ENCODE measurements around the gene CXCR4.

The CXCR4 gene

DNA sequence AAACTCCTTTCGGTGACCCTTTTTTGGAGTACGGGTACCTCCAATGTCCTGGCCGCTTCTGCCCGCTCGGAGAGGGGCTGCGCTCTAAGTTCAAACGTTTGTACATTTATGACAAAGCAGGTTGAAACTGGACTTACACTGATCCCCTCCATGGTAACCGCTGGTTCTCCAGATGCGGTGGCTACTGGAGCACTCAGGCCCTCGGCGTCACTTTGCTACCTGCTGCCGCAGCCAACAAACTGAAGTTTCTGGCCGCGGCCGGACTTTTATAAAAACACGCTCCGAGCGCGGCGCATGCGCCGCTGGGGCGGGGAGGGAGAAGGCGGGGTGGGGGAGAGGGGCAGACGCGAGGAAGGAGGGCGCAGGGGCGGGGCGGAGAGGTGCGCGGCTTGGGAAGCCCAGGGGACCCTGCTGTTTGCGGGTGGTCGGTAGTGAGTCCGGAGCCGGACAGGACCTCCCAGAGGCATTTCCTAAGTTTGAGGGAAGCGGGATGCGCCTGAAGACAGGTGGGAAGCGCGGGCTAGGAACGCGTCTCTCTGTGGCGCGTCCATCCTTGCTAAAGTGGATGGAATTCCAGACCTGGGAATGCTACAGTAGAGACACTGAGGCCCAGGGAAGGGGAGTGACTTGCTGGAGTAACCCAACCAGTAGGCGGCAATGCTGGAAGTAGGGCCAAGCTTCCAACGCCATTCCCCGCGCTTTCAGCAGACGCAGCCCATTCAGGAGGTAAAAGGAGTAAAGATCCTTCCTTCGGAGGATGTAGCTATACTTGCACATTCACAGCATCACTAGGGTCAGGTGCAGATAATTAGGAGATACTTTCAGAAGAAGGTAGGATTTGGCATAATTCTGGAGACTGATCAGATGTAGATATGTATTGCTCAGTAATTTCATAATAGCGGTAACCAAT is at the start of gene CXCR4:
Gene CXCR4 (minus strand): TSS at position 241 of the 910 bp plus-strand sequence. CDS start 89 bp downstream, at position 152.
- DNase-seq = peak; percentile 47

DNA sequence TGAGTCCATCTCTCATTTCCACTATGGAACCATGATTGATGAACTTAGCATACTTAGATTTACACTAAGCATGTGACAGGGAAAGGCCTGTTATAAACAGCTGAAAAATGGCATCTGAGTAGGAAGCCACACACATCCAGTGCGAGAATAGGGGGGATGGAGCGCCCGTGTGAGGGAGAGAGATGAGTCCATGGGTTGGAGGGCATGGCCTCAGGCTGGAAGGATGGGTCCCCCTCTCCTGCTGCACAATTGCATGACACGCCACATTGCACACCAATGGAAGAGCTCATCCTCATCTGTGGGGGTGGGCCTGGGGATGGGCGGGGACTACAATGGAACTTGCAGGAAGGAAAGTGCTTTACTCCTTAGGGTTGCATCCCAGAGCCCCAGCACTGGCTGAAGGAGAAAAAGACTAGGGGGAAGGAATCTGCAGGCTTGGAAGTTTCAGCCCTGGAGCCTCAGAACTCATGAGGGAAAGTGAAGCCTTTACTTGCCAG is 46.4 kb upstream of the CXCR4 start:
- DNase-seq = no peak

DNA sequence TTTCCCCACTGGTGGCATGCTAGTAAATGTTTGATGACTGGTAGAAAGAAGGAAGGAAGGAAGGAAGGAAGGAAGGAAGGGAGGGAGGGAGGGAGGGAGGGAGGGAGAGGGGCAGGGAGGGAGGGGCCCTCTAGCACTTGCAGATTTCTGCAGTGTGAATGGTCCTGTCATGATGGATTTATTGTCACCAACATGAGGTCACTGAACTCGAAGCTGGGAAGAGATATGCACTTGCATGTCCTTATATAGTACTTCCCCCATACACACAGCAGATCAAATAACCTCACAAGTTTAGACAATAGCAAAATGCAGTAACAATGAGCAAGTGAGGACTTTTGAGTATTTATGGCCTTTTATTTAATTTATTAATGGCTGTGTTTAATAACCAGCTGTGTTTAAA is 44.5 kb upstream of the CXCR4 start:
- no peak for DNase-seq

DNA sequence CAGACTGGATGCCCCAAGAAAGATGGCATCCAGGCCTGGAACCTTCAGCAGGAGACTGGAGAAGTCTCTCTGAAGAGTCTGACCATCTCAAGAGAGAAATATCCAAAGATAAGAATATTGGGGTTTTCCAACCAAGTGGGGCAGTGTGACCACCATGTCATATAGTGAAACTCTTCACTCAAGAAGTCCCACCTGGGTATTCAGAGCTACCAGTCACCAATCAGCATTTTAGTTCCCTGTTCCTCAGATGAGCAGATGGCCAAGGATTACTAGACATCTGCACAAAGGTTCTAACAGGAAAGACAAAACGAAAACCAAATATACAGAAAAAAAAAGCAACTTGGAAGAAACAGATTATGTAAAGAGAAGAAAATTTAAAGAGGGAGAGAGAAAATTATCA is 38.5 kb upstream of the CXCR4 start:
- no peak for DNase-seq

DNA sequence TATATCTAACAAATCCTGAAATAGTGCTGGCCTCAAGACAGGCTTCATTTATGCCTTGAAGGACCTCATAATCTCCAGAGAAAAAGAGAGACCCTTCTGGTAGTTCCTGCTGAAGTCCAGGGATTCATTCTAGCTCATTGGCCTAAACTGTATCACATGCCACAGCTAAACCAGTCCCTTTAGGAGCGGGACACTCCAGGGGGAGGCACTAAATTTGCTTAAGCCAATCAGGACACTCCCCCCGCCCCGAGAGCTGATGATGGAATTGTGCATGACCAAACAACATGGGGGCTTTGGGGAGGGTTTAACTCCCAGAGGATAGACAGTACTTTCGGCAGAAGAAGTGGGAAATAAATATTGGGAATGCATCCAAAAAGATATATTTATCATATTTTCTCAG is 36.4 kb upstream of the CXCR4 start:
- DNase-seq = no peak

DNA sequence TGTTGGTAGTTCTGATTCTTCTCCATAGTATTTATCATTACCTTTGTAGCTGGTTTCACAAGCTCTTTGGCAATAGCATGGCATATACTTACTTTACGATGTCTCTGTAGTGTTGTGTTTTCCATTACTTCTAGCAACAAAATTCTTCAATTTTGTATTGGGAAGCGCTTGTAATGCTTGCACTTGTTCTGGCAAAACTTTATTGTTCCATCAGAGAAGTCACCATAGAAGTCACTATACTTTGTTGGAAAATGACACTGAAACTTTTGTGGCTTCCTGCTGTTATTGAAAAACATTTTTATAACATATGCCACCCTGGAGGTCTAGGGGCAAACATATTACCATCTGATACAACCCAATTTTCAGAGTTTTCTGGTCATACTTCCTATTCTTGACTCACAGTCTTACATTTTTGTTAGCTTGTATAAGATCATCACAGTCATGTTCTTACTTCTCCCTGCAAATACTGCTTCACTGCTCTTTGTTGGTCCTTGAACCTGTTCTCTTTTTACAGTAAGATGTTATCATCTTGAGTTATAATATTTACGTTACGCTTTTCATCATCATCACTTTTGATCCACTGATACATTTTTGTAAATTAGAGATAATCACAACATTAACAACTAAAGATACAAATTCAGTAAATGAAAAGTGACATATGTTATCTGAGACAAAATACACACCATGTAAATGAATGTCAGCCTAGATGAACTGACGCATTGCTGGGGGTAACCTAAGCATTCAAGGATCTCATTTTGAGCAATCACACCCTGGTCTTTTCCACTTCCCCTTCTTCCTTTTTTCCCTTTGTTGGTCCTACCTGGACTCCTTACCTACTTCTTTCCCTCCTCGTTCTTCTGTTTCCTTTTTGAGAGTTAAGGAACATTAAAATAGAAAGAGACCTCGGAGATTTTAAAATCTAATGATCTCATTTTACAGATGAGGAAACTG is 33.3 kb upstream of the CXCR4 start:
- DNase-seq = no peak

DNA sequence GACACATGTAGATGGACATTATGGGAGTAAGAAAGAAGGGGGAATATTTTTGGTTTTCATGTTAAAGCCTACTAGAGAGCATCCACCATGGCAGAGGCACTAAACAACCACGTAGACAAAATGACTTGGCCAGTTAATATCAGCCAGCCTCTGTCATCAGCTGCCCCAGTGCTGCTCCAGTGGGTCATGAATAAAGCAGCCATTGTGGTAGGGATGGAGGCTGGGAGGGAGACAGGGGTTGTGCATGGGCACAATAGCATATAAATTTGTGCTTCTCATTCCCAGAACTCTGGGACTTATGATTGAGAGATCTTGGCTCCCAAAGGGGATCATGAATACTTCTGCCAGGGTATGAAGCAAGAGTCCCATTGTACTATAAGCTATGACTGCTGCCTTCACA is 31.1 kb upstream of the CXCR4 start:
- DNase-seq = no peak

DNA sequence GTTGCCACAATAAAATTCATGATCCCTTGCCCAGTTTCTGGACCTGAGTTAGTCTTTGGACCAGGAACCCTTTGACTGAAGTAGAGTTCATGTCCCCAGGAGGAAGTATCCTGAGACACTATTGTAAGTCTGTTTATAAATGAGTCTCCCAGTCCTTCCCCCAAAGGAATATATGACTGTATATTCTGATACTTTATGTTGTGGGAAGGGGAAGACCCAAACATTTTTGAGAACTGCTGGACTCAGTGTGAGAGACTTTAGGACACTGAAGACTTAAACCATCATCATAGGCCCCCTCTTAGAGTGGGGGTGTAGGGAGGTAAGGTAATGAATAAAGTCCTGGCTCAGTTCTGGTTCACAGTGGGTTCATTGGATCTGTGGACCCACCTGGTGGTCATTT is 28.6 kb upstream of the CXCR4 start:
- no peak for DNase-seq

DNA sequence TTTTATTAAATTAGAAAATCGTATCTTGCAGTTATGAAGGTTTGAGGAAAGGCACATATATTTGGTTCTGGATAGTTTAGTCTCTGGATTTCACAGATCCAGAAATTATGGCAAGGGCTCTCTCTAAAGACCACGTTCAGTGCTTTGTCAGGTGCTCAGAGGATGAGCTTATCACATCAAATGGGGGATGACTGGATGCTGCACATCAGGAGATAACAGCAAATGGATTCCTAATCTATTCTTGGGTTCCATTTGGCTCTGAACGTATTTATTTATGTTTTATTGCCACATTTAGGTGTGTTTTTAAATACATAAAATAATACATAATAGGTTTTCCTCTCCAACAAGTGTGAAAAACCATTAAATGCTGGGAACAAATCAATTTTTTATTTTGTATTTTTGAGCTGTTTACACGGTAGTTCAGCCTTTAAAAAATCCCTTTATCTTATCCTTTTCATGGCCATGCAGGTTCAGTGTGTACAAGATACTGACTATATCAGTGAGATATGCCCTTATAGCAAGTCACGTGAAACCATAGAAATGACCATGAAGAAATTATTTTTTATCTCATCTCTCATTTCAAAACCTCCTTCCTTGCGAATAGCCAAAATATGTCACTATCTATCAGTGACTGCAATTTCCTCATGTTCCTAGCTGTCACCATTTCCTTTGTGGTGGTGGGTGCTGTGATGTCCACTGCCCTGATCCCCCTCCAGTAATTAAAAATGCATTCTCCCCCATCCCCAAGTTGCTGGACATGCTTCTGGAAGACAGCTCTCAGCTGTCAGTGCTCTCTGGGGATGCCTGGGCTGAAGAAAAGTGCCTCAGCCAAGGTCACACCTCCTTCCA is 25.9 kb upstream of the CXCR4 start:
- DNase-seq = no peak

DNA sequence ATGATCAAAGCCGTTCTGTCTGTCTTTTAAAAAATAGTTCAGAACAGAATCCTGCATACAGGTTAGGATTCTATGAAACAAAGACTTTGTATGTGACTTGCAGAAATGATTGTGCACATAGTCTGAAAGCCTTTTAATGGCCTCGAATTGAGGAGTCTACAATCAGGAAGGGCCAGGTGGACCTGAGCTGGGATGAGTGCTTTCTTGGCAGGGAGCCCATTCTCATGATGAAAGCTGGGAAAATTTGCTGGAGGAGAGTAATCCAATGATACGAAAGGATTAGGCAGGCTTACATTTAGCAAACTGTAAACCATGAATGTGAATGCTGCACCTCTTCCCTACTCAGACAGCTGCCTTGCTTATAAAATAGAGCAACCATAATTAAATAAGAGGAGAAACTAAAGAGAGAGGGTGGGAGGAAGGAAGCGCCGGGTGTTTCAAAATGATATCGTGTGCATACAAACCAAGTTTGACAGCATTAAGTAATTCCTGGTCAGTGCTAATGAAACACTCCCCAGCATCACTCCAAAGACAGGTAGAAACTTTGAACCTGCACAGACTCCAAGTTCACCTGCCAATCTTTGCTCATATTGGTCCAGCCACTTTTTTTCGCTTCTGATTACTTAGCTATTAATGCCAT is 23.7 kb upstream of the CXCR4 start:
- DNase-seq = peak; percentile 62

DNA sequence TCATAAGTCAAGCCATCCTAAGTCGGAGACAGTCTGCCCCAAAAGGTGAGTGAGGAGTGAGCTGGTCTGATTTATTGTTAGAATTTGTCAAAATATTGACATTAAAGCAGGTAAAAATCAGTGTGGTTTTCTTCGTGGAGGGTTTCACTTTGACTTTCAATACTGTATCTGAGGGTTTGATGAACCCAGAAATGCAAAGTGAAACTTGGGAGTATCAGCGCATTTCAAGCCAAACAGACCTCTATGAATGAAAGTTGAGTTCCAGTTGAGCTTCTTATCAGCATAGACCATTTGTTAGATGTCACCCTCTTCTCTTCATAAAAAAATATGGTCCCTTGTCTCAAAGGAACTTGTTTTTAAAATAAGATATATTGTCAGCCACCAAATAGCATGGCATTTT is 21.7 kb upstream of the CXCR4 start:
- DNase-seq = no peak

DNA sequence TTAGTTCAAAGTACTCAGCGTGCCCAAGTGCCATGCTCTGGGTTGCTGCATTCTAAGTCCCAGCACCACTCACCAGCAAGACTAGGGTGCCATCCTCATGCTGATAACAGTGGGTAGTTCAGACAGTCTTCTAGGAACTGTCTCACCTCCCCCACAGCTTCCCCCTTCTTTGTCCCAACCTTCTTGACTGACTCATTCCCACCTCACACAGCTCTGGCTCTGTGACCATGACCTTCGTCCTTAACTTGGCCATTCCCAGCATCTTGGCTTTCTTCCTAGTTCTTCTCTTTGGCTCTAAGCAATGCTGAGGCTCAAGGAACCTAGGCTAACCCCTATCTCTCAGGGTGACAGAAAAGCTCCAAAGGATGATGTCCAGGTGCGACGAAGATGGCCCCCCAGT is 20.0 kb upstream of the CXCR4 start:
- DNase-seq = no peak

DNA sequence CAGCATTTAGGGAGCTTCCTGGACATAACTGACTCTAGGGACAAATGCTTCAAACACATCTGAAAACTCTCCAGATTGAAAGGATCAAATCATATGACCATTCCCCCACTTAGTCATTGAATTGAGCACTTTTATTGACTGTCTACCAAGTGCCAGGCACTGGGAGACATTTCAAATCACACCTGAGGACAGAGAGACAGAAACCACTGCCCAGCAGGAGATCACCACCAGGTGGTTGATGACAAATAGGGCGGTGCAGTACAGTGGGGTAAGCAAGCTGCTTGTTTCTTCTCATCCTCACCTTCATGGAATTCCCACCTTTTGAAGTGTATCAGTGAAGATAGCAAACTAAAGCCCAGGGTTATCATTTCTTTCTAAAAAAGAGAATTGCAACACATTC is 19.0 kb upstream of the CXCR4 start:
- peak; percentile 29 for DNase-seq

DNA sequence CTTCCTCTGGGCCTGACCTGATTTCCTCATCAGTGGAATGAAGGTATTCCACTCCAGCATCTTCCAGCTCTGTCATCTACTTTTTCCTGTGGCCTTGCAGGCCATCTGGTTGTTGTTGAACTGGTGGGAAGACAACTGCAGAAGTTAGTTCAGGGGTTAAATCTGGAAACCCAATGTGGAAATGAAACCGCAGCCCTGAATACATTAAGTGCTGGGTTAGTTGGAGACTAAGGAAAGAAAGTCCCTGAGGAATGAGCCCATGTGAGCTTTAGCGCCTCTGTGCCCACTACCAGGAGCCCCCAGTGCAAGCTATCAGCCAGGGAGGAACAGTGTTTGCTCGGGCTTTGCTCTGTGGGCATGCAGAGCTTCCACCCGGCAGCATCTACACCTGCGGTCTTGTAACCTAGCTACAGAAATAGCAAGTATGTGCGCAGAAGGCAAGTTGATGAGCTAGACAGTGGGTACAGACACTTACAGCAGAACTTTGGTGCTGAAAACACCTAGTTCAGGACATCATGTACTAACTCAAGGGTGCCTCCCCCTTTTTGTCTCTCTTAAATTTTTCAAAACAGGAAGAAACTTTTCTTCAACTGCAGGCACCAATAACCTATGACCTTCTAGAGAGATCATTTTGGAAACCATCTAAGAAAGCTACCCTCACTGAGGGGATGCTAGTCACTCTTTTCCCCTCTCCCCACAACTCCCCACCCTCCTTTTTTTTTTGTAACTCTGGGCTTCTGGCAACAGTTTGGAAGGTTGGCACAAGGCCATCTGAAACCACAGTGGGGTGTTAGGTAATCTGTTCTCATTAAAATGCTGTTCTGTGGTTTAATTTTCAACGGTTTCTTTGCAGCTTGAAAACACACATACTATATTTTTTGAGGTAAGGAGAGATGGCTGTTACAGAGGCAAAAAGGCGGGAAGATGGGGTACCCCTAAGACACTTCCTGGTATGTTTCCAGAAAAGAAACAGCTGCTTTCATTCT is 18.3 kb upstream of the CXCR4 start:
- DNase-seq = no peak

DNA sequence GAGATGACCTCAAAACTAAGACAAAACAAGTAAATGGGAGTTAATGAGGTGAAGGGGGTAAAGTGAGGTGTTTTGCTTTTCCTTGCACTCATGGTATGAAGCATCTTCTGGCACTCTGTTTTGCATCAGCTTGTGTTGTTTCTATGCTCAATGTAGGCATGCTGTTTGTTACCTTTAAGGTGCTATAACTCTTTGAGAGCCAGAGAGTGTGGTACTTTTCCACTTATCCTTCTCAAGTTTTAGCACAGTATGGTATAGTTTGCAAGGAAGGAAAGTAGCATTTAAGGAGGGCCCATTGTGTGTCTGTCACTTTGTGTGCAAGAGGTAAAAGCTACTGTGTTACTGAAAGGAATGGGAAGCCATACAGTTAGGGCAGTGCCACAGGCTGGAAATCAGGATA is 17.5 kb upstream of the CXCR4 start:
- no peak for DNase-seq

DNA sequence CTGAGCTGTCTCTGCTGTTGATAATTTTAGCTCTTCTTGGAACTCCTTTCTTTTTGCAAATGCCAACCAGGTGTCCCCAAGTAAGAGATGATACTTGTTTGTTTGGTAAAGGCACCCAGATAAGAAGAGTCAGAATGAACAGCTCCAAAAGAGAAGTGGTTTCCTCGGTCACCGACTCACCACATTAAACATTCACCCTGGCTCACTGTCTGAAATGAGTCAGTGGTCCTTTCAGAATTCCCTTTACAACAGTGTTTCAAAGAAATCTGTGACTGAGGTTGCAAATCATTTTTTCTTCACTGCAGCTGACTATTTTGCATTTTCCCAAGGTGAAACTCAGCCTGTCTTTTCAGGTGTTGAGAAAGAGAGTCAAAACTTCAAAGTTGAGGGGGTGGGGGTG is 16.2 kb upstream of the CXCR4 start:
- DNase-seq = no peak

DNA sequence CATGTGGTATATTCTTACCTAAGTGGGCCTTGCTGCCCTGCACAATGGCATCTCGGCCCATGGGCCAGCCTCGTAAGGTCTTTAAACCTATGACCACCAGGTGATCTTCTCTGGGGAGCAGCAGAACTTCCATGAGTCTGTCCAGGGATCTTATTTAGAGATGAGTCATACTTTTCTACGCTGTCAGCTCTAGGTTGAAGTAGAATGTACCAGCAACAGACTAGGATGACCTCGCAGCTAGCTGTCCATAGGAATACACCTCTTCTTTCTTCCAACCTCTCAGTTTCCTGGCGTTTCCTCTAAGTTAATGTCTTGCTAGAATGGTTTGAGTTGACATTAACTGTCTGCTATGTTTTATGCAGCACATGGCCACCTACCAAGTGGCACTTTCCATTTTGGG is 15.6 kb upstream of the CXCR4 start:
- no peak for DNase-seq

DNA sequence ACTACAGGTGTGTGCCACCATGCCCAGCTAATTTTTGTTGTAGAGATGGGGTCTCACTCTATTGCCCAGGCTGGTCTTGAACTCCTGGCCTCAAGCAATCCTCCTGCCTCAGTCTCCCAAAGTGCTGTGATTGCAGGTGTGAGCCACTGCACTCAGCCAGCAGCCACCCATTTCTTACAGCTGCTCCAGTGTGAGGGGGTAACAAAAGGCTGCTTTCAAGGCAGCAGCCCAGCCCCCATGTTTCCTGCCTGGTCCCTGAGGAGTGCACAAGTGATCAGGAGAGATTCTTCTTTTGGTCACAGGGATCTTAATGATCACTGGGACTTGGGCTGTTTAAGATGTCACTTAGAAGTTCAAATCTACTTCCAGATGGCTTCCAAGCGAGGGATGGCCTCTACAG is 15.2 kb upstream of the CXCR4 start:
- DNase-seq = no peak

DNA sequence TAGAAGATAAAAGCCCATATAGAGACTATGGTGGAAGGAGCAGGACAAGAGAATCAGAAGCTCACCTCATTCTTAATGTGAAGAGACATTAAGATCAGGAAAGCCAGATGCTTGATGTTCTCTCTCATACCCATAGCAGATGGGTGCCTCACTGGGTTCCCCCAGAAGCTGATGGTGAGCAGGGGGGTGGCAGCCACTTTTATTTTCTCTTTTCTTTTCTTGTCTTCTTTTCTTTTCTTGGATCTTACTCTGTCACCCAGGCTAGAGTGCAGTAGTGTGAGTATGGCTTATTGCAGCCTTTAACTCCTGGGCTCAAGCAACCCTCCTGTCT is 14.8 kb upstream of the CXCR4 start:
- DNase-seq = no peak

DNA sequence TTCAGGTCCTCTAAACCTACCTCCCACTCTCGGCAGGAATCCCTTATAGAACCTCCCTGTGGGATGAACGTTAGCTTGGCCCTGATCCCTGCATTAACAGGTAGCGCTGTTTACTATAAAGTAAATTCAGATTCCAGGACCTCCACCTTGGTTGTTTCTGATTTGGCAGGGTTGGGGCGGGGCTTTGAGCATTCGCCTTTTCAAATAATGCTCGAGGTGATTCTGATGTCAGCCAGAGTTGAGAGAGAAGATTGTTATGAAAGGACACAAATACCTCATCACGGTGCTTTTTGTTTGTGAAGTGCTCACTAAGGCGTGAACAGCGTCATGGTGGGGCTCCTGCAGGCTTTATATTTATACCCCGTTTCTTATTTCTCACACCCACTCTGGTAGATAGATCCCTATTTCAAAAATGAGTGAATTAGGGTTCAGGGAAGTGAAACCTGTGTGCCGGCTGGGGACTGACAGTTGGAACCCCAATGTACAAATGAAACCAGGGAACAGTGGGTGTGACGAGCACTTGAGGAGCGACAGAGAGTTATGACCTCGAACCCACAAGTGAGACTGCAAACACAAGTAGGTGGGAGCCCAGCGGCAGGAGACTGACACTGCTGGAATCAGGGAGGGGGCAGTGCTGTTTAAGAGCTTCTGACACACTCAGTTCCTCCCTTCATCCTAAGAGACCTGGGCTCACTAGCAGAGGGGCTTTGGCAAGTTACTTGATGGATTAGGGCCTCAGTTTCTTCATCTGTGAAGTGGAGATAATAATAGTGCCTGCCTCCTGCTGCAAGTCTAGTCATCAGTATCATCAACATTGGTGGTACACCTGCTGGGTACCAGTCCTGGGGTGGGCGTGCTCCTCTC is 14.2 kb upstream of the CXCR4 start:
- DNase-seq = no peak
